ENCODE data around the gene UGT2B28.
"Not testable (repeated sequence)": the region's sequence is repeated elsewhere in the genome, so short reads cannot be mapped to it uniquely, and the experiment has no call there.

Gene UGT2B28

GRCh38 chr4:69343558-69344420, 63.5 kb downstream of the UGT2B28 start:
- not testable (repeated sequence) for DNase-seq
